ENCODE data around the gene NUP50.

NUP50 gene

GRCh38 chr22:45196926-45197605 is 33.3 kb downstream of the NUP50 start:
- no peak for DNase-seq

- DNase-seq: no peak
Observed at GRCh38 chr22:45197606-45198462, 34.1 kb downstream of the NUP50 start.

- DNase-seq: no peak
Observed at GRCh38 chr22:45198463-45198795, 34.7 kb downstream of the NUP50 start.

- DNase-seq: no peak
Observed at GRCh38 chr22:45199723-45200122, 36.0 kb downstream of the NUP50 start.

- DNase-seq: no peak
Observed at GRCh38 chr22:45200230-45200629, 36.5 kb downstream of the NUP50 start.

GRCh38 chr22:45200860-45201511 is 37.3 kb downstream of the NUP50 start:
- no peak for DNase-seq

GRCh38 chr22:45201678-45202332 is 38.1 kb downstream of the NUP50 start:
- DNase-seq: no peak

GRCh38 chr22:45202333-45203149 is 38.8 kb downstream of the NUP50 start:
- no peak for DNase-seq

- no peak for DNase-seq
Observed at GRCh38 chr22:45203150-45203951, 39.6 kb downstream of the NUP50 start.

- DNase-seq: no peak
Observed at GRCh38 chr22:45204241-45204640, 40.5 kb downstream of the NUP50 start.

GRCh38 chr22:45204819-45205218 is 41.1 kb downstream of the NUP50 start:
- DNase-seq: no peak

GRCh38 chr22:45205276-45205925 is 41.7 kb downstream of the NUP50 start:
- no peak for DNase-seq

GRCh38 chr22:45206233-45206632 is 42.5 kb downstream of the NUP50 start:
- no peak for DNase-seq

GRCh38 chr22:45207533-45207932 is 43.8 kb downstream of the NUP50 start:
- DNase-seq: no peak

GRCh38 chr22:45207981-45208664 is 44.4 kb downstream of the NUP50 start:
- DNase-seq: no peak

- no peak for DNase-seq
Observed at GRCh38 chr22:45208696-45208992, 44.9 kb downstream of the NUP50 start.

- peak; percentile 74 to 80 for DNase-seq
Observed at GRCh38 chr22:45208993-45209838, 45.5 kb downstream of the NUP50 start.

GRCh38 chr22:45210174-45210573 is 46.4 kb downstream of the NUP50 start:
- DNase-seq: no peak

- DNase-seq: no peak
Observed at GRCh38 chr22:45210577-45210976, 46.9 kb downstream of the NUP50 start.

- no peak for DNase-seq
Observed at GRCh38 chr22:45210991-45211390, 47.3 kb downstream of the NUP50 start.
